ENCODE data around the gene CALML5. TPM values are rescaled to one million over a fixed set of nuclear protein-coding genes. Genes with fewer than 3 reads are reported as not detected.
A peak's percentile ranks its signal among the peaks of the same experiment; 100 is the strongest.

Gene CALML5
- total RNA-seq, 4 donors from 2014 or later: not detected

DNA sequence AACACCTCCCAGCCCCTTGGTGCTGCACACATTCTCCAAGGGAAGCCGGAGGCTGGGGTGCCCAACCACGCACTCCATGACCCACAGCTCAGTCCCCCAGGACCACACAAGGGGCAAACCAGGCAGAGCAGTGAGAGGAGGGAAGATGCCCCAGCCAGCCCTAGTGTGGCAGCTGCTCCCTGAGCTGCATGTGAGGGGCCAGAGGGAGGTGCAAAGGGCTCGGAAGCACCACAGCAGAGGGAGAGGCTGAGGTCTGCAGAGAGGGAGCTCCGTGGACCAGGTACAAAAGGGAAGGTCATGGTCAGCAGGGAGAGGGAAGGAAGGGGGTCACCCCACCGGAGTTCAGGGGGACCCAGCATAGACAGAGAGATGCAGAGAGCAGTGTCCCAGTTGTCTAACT is 1.5 kb upstream of the CALML5 start:
- DNase-seq: no peak
- WGBS, 2 donors: 86 to 92% methylated on average over 5 of the region's 5 CpGs
- no peak for TF ChIP-seq POLR2A (IDR thresholded peaks at IDR 0.05)
- TF ChIP-seq, protein P1, sequence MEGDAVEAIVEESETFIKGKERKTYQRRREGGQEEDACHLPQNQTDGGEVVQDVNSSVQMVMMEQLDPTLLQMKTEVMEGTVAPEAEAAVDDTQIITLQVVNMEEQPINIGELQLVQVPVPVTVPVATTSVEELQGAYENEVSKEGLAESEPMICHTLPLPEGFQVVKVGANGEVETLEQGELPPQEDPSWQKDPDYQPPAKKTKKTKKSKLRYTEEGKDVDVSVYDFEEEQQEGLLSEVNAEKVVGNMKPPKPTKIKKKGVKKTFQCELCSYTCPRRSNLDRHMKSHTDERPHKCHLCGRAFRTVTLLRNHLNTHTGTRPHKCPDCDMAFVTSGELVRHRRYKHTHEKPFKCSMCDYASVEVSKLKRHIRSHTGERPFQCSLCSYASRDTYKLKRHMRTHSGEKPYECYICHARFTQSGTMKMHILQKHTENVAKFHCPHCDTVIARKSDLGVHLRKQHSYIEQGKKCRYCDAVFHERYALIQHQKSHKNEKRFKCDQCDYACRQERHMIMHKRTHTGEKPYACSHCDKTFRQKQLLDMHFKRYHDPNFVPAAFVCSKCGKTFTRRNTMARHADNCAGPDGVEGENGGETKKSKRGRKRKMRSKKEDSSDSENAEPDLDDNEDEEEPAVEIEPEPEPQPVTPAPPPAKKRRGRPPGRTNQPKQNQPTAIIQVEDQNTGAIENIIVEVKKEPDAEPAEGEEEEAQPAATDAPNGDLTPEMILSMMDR (IDR thresholded peaks at IDR 0.05): no peak
- no peaks in the 10 kb centered on the region for H3K9me3 ChIP-seq
- peak overlapping the region; percentile 80 to 94 (median 91) for H3K27ac ChIP-seq
- no peaks in the 10 kb centered on the region for H3K36me3 ChIP-seq
- no peak overlapping the region for H3K4me3 ChIP-seq (replicated peaks in 1 of 3)
- H3K27me3 ChIP-seq: no peaks in the 10 kb centered on the region
- H3K4me1 ChIP-seq: peaks cover 43 to 48% of the 10 kb centered on the region in 2 donors
- intact Hi-C loops (cut with DNase I): no loop called here

DNA sequence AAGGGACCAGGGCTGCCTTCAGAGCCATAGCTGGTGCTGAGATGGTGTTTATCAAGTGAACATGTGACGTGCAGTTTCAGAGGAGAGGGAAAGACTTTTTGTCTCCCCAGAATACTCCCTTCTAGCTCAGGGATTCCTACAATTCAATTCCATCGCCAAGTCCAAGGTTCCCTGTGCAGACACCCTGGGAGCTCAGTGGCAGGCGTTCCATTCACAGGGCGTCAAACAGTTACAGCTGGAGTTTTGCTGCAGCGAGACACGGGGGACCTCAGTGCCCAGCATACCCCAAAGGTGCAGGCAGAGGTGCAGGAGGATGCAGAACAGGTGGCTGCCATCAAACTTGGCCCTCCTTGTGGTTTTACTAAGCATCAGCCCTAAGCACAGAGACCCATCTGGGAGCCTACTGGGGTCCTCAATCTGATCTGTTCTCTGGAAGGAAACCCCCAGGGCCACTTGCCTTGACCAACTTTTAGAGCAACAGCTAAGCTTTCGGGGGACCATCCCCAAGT is 846 bp upstream of the CALML5 start:
- intact Hi-C loops (cut with DNase I): no loop called here
- TF ChIP-seq, protein P1 (IDR thresholded peaks at IDR 0.05): no peak
- TF ChIP-seq POLR2A (IDR thresholded peaks at IDR 0.05): no peak
- 93 to 98% methylated on average over 7 of the region's 7 CpGs for WGBS, 2 donors
- no peak for DNase-seq
- Histone ChIP-seq H3K9me3 (no peaks in the 10 kb centered on the region), H3K36me3 (no peaks in the 10 kb centered on the region), H3K4me3 (replicated peaks in 1 of 3) (no peak overlapping the region), H3K27ac (peak overlapping the region in 1 of 3 donors; percentile 91), H3K4me1 (peaks cover 44 to 54% of the 10 kb centered on the region in 2 donors), H3K27me3 (no peaks in the 10 kb centered on the region)

DNA sequence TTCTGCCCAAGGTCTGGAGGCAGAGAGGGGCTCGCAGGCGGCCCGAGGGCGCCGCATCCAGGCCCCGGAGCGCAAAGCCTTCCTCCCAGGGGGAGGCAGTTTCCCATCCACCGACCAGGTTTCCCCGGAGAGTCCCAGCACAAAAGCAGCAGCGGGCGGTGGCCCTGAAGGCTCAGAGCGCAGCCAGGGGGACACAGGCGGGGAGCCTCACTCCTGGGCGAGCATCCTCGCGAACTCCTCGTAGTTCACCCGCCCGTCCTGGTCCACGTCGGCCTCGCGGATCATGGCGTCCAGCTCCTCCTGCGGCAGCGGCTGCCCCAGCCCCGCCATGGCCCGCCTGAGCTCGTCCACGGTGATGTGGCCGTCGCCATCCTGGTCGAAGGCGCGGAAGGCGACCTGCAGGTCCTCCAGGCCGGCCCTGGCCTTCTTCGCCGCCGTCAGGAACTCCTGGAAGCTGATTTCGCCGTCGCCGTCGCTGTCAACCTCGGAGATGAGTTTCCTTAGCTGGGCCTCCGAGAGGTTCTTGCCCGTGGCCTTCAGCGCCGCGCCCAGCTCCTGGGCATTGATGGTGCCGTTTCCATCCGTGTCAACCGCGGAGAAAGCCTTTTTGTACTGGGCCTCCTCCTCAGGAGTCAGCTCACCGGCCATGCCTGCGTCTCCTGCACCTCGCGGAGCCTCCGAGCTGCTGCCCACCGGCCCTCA is 428 bp downstream of the CALML5 start:
- TF ChIP-seq, protein P1 (IDR thresholded peaks at IDR 0.05): no peak
- TF ChIP-seq POLR2A (IDR thresholded peaks at IDR 0.05): no peak
- intact Hi-C loops (cut with DNase I): no loop called here
- Histone ChIP-seq H3K36me3 (no peaks in the 10 kb centered on the region), H3K4me1 (peaks cover 37 to 44% of the 10 kb centered on the region in 2 donors), H3K27ac (no peak overlapping the region), H3K27me3 (no peaks in the 10 kb centered on the region), H3K9me3 (no peaks in the 10 kb centered on the region), H3K4me3 (replicated peaks in 1 of 3) (no peak overlapping the region)
- WGBS, 2 donors: 95 to 96% methylated on average over 37 to 46 of the region's 61 CpGs
- no peak for DNase-seq

DNA sequence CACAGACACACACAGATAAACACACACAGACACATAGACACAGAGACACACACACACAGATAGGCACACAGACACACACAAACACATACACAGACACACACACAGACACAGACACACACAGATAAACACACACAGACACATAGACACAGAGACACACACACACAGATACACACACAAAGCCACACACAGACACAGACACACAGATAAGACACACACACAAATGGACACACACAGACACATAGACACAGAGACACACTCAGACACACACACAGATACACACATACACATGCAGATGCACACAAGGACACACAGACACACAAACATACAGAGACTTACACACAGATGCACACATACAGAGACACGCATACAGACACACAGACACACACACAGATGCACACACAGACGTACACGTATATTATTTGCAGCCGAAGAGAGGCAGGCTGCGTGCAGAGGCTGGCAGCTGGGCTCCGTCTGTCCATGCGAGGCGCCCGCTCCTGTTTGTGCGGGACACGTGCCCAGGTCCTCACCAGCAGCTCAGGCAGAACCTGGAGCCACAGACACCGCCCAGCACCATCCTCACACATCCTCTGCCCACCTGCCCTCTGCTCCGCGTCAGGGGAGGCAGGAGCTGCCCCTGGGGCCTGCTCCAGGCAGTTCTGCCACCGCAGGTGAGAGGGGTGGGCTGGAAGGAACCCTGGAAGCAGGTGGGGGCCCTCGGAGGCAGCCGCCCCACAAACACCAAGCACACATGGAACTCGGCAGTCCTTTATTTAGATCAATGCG is 1.2 kb downstream of the CALML5 start:
- no peak overlapping the region for H3K27ac ChIP-seq
- WGBS, 2 donors: 86 to 91% methylated on average over 8 to 18 of the region's 19 CpGs
- intact Hi-C loops (cut with DNase I): no loop called here
- TF ChIP-seq, protein P1 (IDR thresholded peaks at IDR 0.05): no peak
- TF ChIP-seq POLR2A (IDR thresholded peaks at IDR 0.05): no peak
- H3K4me3 ChIP-seq (replicated peaks in 1 of 3): no peak overlapping the region
- H3K4me1 ChIP-seq: peaks cover 29 to 39% of the 10 kb centered on the region in 2 donors
- H3K27me3 ChIP-seq: no peaks in the 10 kb centered on the region
- DNase-seq: no peak
- H3K36me3 ChIP-seq: no peaks in the 10 kb centered on the region
- no peaks in the 10 kb centered on the region for H3K9me3 ChIP-seq

DNA sequence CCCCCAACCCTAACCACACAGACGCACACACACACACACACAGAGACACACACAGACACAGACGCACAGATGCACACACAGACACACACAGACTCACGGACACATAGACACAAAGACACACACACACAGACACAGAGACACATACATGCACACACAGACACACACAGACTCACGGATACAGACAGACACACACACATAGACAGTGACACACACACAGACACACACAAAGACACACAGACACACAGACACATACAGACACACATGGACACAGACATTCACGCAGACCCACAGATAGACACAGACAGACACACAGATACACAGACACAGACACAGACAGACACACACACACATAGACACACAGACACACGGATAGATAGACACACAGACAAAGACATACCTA is 2.1 kb downstream of the CALML5 start:
- Histone ChIP-seq H3K36me3 (no peaks in the 10 kb centered on the region), H3K4me1 (peaks cover 21 to 31% of the 10 kb centered on the region in 2 donors), H3K27me3 (no peaks in the 10 kb centered on the region), H3K9me3 (no peaks in the 10 kb centered on the region), H3K4me3 (replicated peaks in 1 of 3) (no peak overlapping the region), H3K27ac (no peak overlapping the region)
- intact Hi-C loops (cut with DNase I): no loop called here
- WGBS, 2 donors: 88 to 96% methylated on average over 6 of the region's 6 CpGs
- TF ChIP-seq, protein P1 (IDR thresholded peaks at IDR 0.05): no peak
- no peak for TF ChIP-seq POLR2A (IDR thresholded peaks at IDR 0.05)
- no peak for DNase-seq

All from thyroid gland (tissue), 4 donors.